Measurements from ENCODE around the gene ANKRD34A.

DNA sequence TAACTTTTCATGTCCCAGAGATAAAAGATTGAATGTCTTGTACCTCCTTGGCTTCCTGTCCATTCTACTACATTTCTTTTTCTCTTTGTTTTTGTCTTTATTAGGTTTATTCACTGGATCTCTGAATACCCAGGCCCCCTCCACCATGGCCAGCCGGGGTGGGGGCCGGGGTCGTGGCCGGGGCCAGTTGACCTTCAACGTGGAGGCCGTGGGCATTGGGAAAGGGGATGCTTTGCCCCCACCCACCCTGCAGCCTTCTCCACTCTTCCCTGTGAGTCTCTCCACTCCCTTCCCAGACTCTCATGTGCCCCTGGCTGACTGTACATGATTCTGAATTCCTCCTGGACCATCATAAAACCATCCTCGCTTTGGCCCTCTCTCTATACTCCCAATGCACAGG lies 10.3 kb upstream of the ANKRD34A start:
- TF ChIP-seq, protein P1, sequence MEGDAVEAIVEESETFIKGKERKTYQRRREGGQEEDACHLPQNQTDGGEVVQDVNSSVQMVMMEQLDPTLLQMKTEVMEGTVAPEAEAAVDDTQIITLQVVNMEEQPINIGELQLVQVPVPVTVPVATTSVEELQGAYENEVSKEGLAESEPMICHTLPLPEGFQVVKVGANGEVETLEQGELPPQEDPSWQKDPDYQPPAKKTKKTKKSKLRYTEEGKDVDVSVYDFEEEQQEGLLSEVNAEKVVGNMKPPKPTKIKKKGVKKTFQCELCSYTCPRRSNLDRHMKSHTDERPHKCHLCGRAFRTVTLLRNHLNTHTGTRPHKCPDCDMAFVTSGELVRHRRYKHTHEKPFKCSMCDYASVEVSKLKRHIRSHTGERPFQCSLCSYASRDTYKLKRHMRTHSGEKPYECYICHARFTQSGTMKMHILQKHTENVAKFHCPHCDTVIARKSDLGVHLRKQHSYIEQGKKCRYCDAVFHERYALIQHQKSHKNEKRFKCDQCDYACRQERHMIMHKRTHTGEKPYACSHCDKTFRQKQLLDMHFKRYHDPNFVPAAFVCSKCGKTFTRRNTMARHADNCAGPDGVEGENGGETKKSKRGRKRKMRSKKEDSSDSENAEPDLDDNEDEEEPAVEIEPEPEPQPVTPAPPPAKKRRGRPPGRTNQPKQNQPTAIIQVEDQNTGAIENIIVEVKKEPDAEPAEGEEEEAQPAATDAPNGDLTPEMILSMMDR (IDR thresholded peaks at IDR 0.05 in 8 of 11, conservative IDR thresholded peaks at IDR 0.05 in 3 of 11) = no peak
- no peak for TF ChIP-seq POLR2AphosphoS5 (IDR thresholded peaks at IDR 0.05)
